Muscle layer of colon (tissue), 2 donors: ENCODE data around the gene NYNRIN.
"Not testable (repeated sequence)": the region's sequence is repeated elsewhere in the genome, so short reads cannot be mapped to it uniquely, and the experiment has no call there.

Experiments
- H3K27ac ChIP-seq: one replicate; pipeline ENCODE4 v1.7.0; 2013; ENCODE audit warnings: low read depth, mild to moderate bottlenecking, low read length, moderate library complexity
- H3K27me3 ChIP-seq, 2 donors: one replicate each; pipeline ENCODE4 v1.7.0; 2013; ENCODE audit warnings: low read length in 2 of 2, mild to moderate bottlenecking in 2 of 2; ENCODE audit not compliant: insufficient read depth in 2 of 2, control insufficient read depth in 1 of 2
- H3K36me3 ChIP-seq: one replicate; pipeline ENCODE4 v1.7.0; 2013; ENCODE audit warnings: mild to moderate bottlenecking, low read length; ENCODE audit not compliant: insufficient read depth
- H3K4me1 ChIP-seq: one replicate; pipeline ENCODE4 v1.7.0; 2013; ENCODE audit warnings: mild to moderate bottlenecking, low read length; ENCODE audit not compliant: insufficient read depth
- H3K4me3 ChIP-seq, 2 donors: one replicate each; pipeline ENCODE4 v1.7.0; 2013; ENCODE audit warnings: low read length in 2 of 2, low read depth in 1 of 2, mild to moderate bottlenecking in 1 of 2, moderate library complexity in 1 of 2
- H3K9ac ChIP-seq: one replicate; pipeline ENCODE4 v1.7.0; 2013; ENCODE audit warnings: low read length
- H3K9me3 ChIP-seq: one replicate; pipeline ENCODE4 v1.7.0; 2013; ENCODE audit warnings: mild to moderate bottlenecking, low read length
- donor health status: abdominal sarcoma.
- donor health status: Adenocarcinoma of cecum.

The NYNRIN gene

DNA sequence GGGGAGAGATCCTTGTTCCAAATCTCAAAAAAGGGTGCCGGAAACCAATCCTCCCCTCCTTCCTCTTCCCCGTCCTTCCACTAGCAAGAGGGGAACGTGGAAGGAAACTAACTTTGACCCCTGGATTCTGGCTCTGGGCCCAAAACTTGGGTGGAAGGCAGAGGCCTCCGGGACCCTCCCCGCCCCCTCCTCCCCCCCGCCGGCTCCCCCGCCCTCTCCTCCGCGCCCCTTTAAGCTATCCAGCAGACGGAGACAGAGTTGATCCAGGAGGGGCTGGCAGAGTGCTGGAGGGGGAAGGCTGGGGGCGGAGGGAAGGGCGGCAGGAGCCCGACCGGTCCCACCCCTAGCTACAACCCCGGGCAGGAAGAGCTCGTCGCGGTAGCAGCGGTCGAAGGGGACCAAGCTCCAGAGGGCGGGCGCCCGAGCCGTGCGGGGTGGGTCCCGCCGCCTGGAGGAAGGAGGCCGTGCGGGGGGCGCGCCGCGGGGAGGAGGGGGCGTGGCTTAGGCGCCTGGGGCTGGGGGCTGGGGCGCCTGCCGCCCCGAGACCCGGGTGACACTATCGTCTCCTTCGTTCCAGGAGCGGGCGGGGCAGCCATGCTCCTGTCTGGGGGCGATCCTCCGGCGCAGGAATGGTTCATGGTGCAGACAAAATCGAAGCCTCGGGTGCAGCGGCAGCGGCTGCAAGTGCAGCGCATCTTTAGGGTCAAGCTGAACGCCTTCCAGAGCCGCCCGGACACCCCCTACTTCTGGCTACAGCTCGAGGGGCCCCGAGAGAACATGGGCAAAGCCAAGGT is at the start of gene NYNRIN:
TSS of gene NYNRIN (plus strand) at position 351 of the 794 bp plus-strand sequence. CDS start at position 595, 244 bp downstream.
- no peaks in the 10 kb centered on the region for H3K27me3 ChIP-seq
- H3K4me1 ChIP-seq = peaks cover 51% of the 10 kb centered on the region
- H3K36me3 ChIP-seq = no peaks in the 10 kb centered on the region
- H3K9ac ChIP-seq = peak within 1 kb of the TSS; percentile 44
- peak within 1 kb of the TSS; percentile 70 to 77 for H3K4me3 ChIP-seq
- no peaks in the 10 kb centered on the region for H3K9me3 ChIP-seq
- H3K27ac ChIP-seq = peak within 1 kb of the TSS; percentile 59

DNA sequence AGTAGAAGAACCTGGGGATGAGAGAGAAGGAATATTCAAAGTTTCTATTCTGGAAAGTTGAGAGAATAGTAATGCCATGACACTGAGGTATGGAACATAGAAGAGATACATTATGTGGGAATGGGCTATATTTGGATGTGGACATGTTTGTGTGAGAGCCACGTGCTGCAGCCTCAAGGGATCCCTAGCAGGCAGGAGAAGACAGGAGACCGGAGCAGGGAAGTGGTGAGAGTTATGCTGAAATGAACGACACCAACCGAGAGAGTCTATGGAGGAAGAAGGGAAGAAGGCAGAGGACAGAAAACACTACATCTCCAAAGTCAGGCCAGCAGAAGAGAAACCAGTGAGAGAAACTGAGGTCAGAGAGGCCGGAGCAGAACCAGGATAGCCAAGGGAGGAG is 49.1 kb upstream of the NYNRIN start:
- Histone ChIP-seq H3K9me3 (no peaks in the 10 kb centered on the region), H3K4me3 (no peak overlapping the region), H3K36me3 (no peaks in the 10 kb centered on the region), H3K4me1 (no peaks in the 10 kb centered on the region), H3K9ac (no peak overlapping the region), H3K27me3 (peaks cover 0 to 9% of the 10 kb centered on the region in 2 donors), H3K27ac (no peak overlapping the region)

DNA sequence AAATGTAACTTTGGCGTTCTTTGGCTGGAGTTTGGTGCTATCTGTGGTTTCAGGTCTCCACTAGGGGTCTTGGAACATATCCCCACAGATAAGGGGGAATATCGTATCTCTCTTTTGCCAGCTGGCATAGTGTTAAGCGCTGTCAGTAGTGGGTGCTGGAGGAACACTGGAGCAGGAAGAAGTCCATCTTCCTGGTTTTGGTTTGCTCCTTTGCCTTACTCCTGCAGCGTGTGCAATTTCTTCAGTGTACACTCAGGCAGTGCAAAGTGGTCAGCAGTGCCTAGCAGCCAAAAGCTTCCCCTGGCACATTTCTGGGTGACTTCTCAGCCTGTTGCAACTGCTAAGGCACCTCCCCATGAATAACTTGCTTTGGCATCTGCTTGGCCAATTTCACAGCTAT is 47.3 kb upstream of the NYNRIN start:
- Histone ChIP-seq H3K36me3 (no peaks in the 10 kb centered on the region), H3K27me3 (peaks cover 0 to 9% of the 10 kb centered on the region in 2 donors), H3K9me3 (no peaks in the 10 kb centered on the region), H3K9ac (no peak overlapping the region), H3K4me3 (no peak overlapping the region), H3K4me1 (no peaks in the 10 kb centered on the region), H3K27ac (no peak overlapping the region)

DNA sequence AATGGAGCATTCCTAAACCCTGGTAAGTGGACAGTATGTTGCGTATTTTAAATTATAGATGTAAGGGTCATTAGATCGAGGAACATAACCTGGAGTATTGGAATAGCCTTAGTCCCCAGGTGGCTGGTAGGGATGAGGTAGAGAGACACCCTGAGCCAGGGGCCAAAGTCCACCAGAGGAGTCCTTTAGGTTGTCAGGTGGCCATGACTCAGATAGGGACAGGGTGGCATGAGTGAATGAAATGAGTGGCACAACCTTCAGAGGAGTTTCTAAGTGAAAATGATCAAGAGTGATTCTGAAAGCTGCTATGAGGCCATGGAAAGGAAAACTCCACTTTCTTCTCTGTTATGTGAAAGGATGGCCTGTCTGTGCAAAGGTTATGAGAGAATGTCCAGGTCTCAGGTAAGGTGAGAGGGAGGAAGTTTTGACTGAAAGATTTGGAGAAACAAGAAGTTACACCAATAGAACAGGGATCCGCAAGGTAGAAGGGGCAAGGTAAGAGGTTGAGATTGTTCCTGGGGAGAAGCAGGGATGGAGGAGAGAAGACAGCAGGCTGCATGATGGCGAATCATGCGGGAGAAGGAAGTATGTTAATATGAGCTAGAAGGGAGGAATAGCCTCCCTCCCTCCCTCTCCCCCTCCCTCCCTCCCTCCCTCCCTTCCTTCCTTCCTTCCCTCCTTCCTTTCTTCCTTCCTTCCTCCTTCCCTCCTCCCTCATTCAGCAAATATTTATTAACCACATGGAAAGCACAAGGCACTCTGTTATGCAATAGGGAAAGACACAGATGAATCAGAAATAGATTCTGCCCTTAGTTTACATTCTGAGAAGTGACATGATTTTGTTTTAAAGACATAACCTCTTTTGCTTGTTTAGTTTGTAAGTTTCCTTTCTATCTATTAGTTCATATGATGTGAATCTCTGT is 45.0 kb upstream of the NYNRIN start:
- H3K27ac ChIP-seq = no peak overlapping the region
- no peak overlapping the region for H3K4me3 ChIP-seq
- H3K9me3 ChIP-seq = no peaks in the 10 kb centered on the region
- no peaks in the 10 kb centered on the region for H3K36me3 ChIP-seq
- H3K4me1 ChIP-seq = no peaks in the 10 kb centered on the region
- no peak overlapping the region for H3K9ac ChIP-seq
- peaks cover 0 to 9% of the 10 kb centered on the region in 2 donors for H3K27me3 ChIP-seq

DNA sequence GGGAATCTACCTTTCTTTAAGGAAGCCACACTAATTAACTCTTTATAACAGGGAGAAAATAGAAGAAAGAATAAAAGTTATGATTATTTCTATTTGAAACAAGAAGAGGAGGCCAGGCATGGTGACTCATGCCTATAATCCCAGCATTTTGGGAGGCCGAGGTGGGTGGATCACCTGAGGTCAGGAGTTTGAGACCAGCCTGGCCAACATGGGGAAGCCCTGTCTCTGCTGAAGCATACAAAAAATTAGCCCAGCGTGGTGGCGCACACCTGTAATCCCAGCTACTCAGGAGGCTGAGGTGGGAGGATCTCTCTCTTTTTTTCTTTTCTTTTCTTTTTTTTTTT is 44.3 kb upstream of the NYNRIN start:
- not testable (repeated sequence) for H3K9me3 ChIP-seq, H3K27me3 ChIP-seq, H3K36me3 ChIP-seq, H3K27ac ChIP-seq, H3K4me1 ChIP-seq, H3K9ac ChIP-seq, H3K4me3 ChIP-seq

DNA sequence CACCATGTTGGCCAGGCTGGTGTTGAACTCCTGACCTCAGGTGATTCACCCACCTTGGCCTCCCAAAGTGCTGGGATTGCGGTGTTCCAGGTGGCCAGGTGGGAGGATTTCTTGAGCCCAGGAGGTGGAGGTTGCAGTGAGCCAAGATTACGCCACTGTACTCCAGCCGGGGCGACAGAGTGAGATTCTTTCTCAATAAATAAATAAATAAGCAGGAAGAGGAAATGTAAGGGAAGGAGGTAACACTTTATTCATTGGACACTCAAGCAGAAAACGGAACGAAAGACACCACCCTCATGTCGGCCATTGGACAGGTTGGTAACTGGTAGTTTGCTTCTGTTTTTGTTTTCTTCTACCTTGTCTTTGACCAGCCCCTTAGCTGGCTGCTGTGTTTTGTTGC is 43.8 kb upstream of the NYNRIN start:
- Histone ChIP-seq H3K4me1 (no peaks in the 10 kb centered on the region), H3K9me3 (no peaks in the 10 kb centered on the region), H3K4me3 (no peak overlapping the region), H3K36me3 (no peaks in the 10 kb centered on the region), H3K27ac (no peak overlapping the region), H3K9ac (no peak overlapping the region), H3K27me3 (peaks cover 0 to 9% of the 10 kb centered on the region in 2 donors)

DNA sequence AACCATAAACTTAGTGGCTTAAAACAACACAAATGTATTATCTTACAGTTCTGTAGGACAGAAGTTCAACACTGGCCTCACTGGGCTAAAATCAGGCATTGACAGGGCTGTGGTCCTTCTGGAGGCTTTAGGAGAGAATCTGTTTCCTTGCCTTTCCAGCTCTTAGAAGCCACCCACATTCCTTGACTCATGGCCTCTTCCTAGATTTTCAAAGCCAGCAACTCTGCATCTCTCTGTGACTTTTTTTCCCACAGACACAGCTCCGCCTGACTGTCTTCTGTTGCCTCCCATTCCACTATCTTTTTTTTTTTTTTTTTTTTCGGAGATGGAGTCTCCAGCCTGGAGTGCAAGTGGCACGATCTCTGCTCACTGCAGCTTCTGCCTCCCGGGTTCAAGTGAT is 42.6 kb upstream of the NYNRIN start:
- no peaks in the 10 kb centered on the region for H3K9me3 ChIP-seq

DNA sequence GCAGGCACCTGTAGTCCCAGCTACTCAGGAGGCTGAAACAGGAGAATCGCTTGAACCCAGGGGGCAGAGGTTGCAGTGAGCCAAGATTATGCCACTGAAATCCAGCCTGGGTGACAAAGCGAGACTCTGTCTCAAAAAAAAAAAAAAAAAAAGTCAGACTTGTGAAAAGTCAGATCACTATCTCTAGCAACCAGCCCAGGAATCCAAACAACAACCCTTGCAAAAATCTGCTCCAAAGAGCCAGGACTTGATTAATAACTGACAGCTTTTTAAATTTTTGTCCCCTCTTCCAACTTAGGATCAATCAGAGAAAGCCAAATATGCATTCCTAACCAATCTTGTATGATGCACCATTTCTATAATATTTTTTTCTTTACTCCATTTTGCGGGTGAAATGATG is 38.5 kb upstream of the NYNRIN start:
- H3K9me3 ChIP-seq = no peaks in the 10 kb centered on the region
- H3K27me3 ChIP-seq = no peaks in the 10 kb centered on the region
- peaks cover 3% of the 10 kb centered on the region for H3K4me1 ChIP-seq
- H3K9ac ChIP-seq = no peak overlapping the region
- H3K4me3 ChIP-seq = no peak overlapping the region
- H3K36me3 ChIP-seq = no peaks in the 10 kb centered on the region
- H3K27ac ChIP-seq = no peak overlapping the region

More for the DNA sequence above, 42.6 kb upstream of the NYNRIN start:
- Histone ChIP-seq H3K27me3 (peaks cover 0 to 7% of the 10 kb centered on the region in 2 donors), H3K4me1 (no peaks in the 10 kb centered on the region), H3K27ac (no peak overlapping the region), H3K4me3 (no peak overlapping the region), H3K9ac (no peak overlapping the region), H3K36me3 (no peaks in the 10 kb centered on the region)

DNA sequence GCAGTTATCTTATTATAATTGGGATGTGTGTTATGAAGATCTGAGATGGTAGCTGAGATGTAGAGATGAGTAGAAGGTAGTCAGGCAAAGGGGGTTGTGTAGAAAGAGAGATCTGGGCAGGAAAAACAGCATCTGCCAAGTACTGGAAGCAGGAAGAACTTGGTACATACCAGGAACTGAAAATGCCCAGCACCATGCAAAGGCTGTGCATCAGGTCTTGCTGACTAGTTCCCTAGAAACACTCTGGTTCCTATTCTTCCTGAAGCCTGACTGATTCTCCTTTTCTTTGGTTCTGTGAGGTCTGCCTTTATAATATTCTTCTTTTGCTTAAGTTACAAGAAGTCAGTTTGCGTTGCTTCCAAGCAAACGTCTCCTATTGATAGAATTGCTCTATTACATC is 37.5 kb upstream of the NYNRIN start:
- Histone ChIP-seq H3K9me3 (no peaks in the 10 kb centered on the region), H3K4me3 (no peak overlapping the region), H3K36me3 (no peaks in the 10 kb centered on the region), H3K9ac (no peak overlapping the region), H3K4me1 (peaks cover 13% of the 10 kb centered on the region), H3K27ac (no peak overlapping the region), H3K27me3 (no peaks in the 10 kb centered on the region)

DNA sequence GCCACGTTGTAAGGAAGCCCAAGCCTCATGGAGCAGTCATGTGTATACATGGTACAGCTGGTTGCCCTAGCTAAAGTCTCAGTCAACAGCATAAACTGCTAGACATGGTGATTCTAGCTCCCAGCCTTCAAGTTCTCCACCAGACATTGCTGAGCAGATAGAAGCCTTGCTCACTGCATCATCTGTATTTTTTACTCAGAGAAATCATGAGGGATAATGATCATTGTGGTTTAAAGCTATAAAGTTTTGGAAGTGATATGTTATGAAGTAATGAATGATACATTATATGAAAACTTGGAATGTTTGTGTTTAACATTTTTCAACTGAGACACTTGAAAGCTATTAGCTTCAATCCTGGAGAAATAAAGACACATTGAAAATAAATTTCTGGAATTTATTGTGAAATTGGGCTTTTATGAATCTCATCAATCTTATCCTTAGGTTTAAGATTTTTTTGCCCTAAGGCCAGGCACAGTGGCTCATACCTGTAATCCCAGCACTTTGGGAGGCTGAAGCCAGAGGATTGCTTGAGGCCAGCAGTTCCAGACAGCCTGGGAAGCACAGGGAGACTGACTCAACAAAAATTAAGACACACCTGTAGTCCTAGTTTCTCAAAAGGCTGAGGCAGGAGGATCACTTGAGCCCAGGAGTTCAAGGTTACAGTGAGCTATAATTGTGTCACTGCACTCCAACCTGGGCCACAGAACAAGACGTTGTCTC is 36.4 kb upstream of the NYNRIN start:
- Histone ChIP-seq H3K27me3 (no peaks in the 10 kb centered on the region), H3K36me3 (no peaks in the 10 kb centered on the region), H3K4me1 (peaks cover 21% of the 10 kb centered on the region), H3K9ac (no peak overlapping the region), H3K27ac (no peak overlapping the region), H3K4me3 (no peak overlapping the region), H3K9me3 (no peaks in the 10 kb centered on the region)

DNA sequence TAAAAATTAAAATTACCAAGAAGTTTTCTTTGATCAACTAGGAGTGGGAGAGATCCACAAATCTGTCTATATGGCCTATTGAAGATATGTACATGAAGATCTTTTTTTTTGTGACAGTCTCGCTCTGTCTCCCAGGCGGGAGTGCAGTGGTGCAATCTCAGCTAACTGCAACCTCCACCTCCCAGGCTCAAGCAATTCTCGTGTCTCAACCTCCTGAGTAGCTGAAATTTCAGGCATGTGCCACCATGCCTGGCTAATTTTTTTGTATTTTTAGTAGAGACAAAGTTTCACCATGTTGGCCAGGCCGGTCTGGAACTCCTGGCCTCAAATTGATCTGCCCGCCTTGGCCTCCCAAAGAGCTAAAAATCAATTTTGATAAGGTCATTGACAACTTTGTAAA is 35.4 kb upstream of the NYNRIN start:
- Histone ChIP-seq H3K27me3 (no peaks in the 10 kb centered on the region), H3K9ac (no peak overlapping the region), H3K27ac (no peak overlapping the region), H3K9me3 (no peaks in the 10 kb centered on the region), H3K4me3 (no peak overlapping the region), H3K36me3 (no peaks in the 10 kb centered on the region), H3K4me1 (peaks cover 24% of the 10 kb centered on the region)
